Breast epithelium (tissue), 3 donors: ENCODE measurements around the gene PASK.

Source experiments
- POLR2A ChIP-seq: fragments of 450-650 bp; IDR thresholded peaks from one replicate; pipeline ENCODE4 v1.6.1; 2016; ENCODE audit warnings: antibody characterized with exemption, mild to moderate bottlenecking, moderate library complexity
- POLR2AphosphoS5 ChIP-seq, 3 donors: sonication (generic); formaldehyde crosslinking; IDR thresholded peaks; one replicate each; pipeline ENCODE4 v1.6.1; 2017; ENCODE audit warnings: antibody characterized with exemption in 3 of 3
- TF ChIP-seq, protein P1 (sequence below), 3 donors: fragments of 450-650 bp; IDR thresholded peaks; one replicate each; pipeline ENCODE4 v1.5.1; 2016 to 2017; ENCODE audit warnings: antibody characterized with exemption in 3 of 3, mild to moderate bottlenecking in 3 of 3, moderate library complexity in 3 of 3

DNA sequence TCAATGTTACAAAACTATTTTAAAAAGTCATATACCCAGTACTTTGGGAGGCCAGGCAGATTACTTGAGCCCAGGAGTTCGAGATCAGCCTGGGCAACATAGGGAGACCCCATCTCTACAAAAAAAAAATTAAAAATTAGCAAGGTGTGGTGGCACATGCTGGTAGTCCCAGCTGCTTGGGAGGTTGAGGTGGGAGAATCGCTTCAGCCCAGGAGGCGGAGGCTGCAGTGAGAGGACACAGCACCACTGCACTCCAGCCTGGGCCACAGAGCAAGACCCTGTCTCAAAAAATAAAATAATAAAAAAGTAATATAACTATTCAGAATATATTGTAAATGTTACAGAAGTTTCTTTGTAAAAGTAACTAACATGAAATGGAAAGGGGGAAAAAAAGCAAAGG is 1.9 kb downstream of the PASK start:
- TF ChIP-seq, protein P1, sequence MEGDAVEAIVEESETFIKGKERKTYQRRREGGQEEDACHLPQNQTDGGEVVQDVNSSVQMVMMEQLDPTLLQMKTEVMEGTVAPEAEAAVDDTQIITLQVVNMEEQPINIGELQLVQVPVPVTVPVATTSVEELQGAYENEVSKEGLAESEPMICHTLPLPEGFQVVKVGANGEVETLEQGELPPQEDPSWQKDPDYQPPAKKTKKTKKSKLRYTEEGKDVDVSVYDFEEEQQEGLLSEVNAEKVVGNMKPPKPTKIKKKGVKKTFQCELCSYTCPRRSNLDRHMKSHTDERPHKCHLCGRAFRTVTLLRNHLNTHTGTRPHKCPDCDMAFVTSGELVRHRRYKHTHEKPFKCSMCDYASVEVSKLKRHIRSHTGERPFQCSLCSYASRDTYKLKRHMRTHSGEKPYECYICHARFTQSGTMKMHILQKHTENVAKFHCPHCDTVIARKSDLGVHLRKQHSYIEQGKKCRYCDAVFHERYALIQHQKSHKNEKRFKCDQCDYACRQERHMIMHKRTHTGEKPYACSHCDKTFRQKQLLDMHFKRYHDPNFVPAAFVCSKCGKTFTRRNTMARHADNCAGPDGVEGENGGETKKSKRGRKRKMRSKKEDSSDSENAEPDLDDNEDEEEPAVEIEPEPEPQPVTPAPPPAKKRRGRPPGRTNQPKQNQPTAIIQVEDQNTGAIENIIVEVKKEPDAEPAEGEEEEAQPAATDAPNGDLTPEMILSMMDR (IDR thresholded peaks at IDR 0.05), result no peak
- TF ChIP-seq POLR2AphosphoS5 (IDR thresholded peaks at IDR 0.05), result no peak
- TF ChIP-seq POLR2A, result no peak
